B cell (primary cell): ENCODE data around the gene CAMTA1.

Experiments used
- CTCF ChIP-seq: fragments of 200-600 bp; IDR thresholded peaks from one replicate; pipeline ENCODE4 v1.8.0; 2022; ENCODE audit warnings: antibody characterized with exemption, mild to moderate bottlenecking
- EZH2 ChIP-seq: IDR thresholded peaks from 2 replicates; pipeline ENCODE4 v1.6.1; 2012; ENCODE audit warnings: borderline replicate concordance, low read depth, mild to moderate bottlenecking, moderate library complexity, low read length; ENCODE audit not compliant: insufficient read depth, poor library complexity, severe bottlenecking

- TF ChIP-seq CTCF (no peak), EZH2 (no peak)
These were observed 494.5 kb downstream of the CAMTA1 start for GRCh38 chr1:7279769-7280168.
